ENCODE measurements around the gene HPDL.

Gene HPDL

DNA sequence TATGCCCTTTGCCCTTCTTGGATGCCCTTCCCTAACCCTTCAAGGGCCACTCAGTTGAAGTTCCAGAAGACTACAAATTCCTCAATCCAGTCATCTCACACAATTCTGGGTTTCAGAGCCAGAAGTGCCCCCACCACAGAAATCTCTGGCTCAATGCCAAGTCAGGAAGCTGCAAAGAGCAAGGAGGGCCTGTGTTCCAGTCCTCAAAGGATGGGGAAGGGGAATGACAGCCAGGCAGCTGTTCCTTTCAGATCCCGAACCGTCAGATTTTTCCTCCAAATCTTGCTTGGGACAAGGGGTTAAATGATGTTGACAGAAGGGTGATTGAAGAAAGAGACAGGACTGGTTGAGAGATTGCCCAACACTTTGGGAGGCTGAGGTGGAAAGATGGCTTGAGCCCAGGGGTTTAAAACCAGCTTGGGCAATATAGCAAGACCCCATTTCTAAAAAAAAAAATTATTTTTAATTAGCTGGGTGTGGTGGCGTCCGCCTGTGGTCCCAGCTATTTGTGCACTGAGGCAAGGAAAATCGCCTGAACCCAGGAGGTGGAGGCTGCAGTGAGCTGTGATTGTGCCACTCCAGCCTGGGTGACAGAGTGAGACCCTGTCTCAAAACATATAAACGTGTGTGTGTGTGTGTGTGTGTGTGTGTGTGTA lies 716 bp upstream of the HPDL start:
- no peak for DNase-seq

- no peak for DNase-seq
Measured at GRCh38 chr1:45327644-45328515, 1.2 kb downstream of the HPDL start.

GRCh38 chr1:45328680-45329079 lies 2.0 kb downstream of the HPDL start:
- no peak for DNase-seq

- DNase-seq: no peak
Measured at GRCh38 chr1:45329445-45329844, 2.8 kb downstream of the HPDL start.

- no peak for DNase-seq
Measured at GRCh38 chr1:45331436-45332345, 5.0 kb downstream of the HPDL start.

DNA sequence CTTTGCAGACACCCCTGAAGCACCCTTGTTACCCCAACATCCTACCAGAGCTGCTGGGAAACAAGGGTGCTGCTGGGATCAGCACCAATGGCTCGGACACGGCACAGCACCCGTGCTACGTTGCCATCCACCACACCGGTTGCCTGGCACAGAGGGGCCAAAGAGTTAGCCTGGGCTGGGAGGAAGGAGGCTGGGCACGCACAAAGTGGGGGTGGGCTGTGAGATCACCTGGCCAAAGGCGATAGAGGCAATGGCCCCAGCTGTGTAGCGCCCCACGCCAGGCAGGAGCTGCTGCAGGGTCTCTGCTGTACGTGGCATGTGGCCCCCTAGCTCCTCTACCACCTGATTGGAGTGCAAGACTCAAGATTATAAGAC lies 5.6 kb downstream of the HPDL start:
- no peak for DNase-seq

DNA sequence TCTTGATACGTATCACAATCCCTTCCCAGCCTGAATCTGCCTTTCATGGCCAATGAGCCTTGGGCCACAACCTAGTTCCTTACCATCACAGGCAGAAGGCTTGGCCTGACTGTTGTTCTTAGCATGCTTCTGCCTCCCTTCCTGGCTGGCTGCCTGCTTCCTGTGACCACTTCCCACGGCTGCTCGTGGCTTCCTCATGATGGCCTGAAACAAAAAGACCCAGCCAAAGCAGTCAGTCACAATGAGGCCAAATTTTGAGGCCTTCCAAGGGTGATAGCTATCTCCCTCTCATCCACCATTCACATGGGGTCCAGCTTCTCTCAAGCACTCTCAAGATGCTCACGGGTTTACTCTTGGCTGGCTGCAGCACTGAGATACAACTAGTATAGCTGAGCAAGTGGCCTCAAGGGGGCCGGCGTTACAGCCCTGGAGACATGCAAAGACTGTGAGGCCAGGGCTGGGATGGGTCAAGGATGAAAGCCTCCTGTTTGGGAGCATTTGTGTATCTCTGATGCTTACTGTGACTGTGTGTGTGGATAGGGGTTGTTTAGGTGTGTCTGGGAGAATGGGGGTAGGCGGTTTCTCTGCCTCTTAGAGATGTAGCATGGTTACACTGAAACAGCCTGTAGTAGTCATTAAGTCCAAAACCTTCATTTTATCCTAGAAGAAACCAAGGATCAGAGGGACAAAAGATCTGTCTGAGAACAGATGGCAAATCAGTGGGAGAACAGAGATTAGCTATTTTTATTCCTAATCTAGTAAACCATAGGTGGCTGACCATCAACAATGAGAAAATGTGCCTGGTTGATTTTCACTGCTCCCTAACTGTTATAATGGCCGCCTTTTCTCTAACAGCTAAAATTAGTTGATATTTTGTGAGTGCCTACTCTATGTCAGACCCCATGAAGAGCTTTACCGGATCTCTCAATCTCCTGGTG lies 7.9 kb downstream of the HPDL start:
- DNase-seq: no peak

GRCh38 chr1:45335855-45336324 lies 9.2 kb downstream of the HPDL start:
- no peak for DNase-seq

GRCh38 chr1:45337630-45338325 lies 11.1 kb downstream of the HPDL start:
- DNase-seq: no peak

DNA sequence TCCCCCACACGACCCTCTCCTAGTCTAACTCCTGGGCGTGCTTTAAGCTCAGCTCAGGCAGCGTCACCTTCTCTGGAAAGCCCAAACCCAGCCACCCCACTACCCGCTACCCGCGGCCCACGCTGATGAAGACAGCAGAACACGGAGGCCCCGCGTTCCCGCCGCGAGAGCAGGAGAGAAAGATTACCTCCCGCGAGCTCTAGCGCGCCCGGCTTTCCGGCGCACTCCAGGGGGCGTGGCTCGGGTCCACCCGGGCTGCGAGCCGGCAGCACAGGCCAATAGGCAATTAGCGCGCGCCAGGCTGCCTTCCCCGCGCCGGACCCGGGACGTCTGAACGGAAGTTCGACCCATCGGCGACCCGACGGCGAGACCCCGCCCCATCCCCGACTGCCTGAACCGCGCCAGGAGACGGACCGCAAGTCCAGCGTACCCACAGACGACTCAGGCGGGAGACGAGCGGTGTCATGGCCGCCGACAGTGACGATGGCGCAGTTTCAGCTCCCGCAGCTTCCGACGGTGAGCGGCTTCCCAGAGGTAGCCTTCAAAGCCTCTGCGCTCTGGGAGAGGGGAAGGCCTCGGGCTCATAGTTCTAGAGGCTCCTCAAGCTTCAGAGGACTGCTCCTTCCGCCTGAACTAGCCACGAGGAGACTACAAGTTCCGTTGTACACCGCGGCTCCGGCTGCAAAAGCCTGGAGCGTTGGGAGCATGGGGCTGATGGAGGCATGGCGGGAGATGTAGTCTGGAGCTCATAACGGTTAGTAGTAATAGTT lies 13.3 kb downstream of the HPDL start, which contains the start of the genes MUTYH and TOE1:
MUTYH (minus strand) TSS at position 652 of the 770 bp plus-strand sequence. CDS start 5,935 bp downstream, outside the sequence.
TOE1 (plus strand) TSS at position 382 of the 770 bp plus-strand sequence; CDS start at position 465, 83 bp downstream.
- DNase-seq: peak; percentile 92 to 93

GRCh38 chr1:45340816-45341466 lies 14.2 kb downstream of the HPDL start:
- no peak for DNase-seq

DNA sequence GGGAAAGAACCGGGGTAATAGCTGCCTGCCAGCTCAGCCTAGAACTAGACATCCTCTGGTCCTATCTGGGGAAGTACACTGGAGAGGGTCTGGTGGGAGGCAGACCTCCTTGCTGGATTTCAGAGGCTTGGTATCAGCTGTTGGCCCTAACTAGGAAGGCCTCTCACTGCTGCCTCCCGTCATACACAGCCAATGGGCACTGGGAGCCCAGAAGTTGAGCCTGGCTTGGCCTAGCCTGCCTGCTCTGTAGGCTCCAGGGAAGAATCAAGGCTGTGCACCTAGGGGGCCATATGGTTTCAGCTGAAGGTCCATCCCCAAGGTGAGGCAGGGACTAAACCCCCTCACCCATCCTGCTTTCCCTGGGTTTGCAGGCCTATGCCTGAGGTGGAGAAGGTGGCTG lies 17.8 kb downstream of the HPDL start:
- DNase-seq: no peak

GRCh38 chr1:45345014-45345413 lies 18.3 kb downstream of the HPDL start:
- no peak for DNase-seq

DNA sequence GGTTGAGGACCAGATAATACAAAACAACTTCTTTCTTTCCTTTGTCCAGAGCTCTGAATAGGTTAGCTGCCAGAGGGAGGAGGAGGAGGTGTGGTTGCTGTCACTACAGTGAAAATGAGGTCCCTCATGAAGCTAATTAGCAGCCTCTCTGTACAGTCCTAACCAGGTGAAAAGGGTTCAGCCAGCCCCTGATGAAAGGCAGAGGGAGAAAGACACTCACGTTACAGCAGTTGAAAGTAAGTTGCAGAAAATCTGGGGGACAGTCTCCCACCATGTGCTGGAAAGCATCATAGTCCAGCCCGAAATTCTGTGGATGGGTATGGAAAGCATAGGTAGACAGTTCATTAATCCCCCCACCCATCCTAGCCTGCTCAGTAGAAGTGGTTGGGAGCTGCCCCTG lies 19.8 kb downstream of the HPDL start:
- no peak for DNase-seq

- no peak for DNase-seq
Measured at GRCh38 chr1:45348020-45348419, 21.3 kb downstream of the HPDL start.

- DNase-seq: no peak
Measured at GRCh38 chr1:45348609-45348965, 21.9 kb downstream of the HPDL start.

GRCh38 chr1:45348966-45349677 lies 22.4 kb downstream of the HPDL start:
- no peak for DNase-seq

DNA sequence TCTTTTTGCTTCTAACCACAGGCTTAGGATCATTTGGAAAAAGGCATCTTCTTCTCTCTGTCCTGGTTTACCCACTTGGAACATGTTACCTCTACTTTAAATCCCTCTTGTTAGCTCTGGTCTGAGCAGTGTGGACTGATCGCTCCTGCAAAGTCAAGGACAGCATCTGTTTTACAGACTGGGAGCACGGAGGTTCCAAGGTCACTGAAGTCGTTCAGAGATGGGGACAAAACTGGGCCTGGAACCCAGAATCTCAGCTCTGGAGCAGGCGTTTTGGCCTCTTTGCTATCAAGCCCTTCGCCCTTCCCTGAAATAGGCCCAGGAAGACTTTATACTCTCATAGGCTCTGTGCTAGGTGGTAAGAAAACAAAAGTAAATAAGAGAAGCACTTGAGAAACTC lies 24.8 kb downstream of the HPDL start:
- DNase-seq: no peak

GRCh38 chr1:45353685-45354084 lies 27.0 kb downstream of the HPDL start:
- DNase-seq: no peak

Measured in stimulated activated CD4-positive, alpha-beta T cell treated with anti-CD3 and anti-CD28 coated beads, Interleukin-4, amount 100 ng/mL, for 4 hours (primary cell).